KOPT-K1 (cell line): ENCODE measurements around the gene IMMP2L.
"Not testable (repeated sequence)": the region's sequence is repeated elsewhere in the genome, so short reads cannot be mapped to it uniquely, and the experiment has no call there.

Source experiments
- H3K27ac ChIP-seq: fragments of 200-600 bp; sonication (generic); 2 replicates; pipeline ENCODE4 v1.5.1; 2016; ENCODE audit warnings: antibody characterized with exemption, mild to moderate bottlenecking, low read depth, low read length; ENCODE audit not compliant: poor library complexity, severe bottlenecking
- H3K36me3 ChIP-seq: fragments of 200-600 bp; sonication (generic); 2 replicates; pipeline ENCODE4 v1.5.1; 2017; ENCODE audit warnings: antibody characterized with exemption, mild to moderate bottlenecking, low read length, moderate library complexity; ENCODE audit not compliant: insufficient read depth
- H3K9me3 ChIP-seq: fragments of 200-600 bp; sonication (generic); 2 replicates; pipeline ENCODE4 v1.5.1; 2017; ENCODE audit warnings: antibody characterized with exemption, low read length, mild to moderate bottlenecking; ENCODE audit not compliant: insufficient read depth, poor library complexity, severe bottlenecking

IMMP2L gene

GRCh38 chr7:111561904-111562732 lies at the start of gene IMMP2L:
TSS of gene IMMP2L (minus strand) at chr7:111562492.
- H3K36me3 ChIP-seq, result peaks cover 18% of the 10 kb centered on the region; the same call in 1 of the 2 replicates
- H3K9me3 ChIP-seq, result no peaks in the 10 kb centered on the region
- H3K27ac ChIP-seq, result peak within 1 kb of the TSS; percentile 71

GRCh38 chr7:111609483-111610254 lies 47.4 kb upstream of the IMMP2L start:
- H3K36me3 ChIP-seq, H3K27ac ChIP-seq, H3K9me3 ChIP-seq: not testable (repeated sequence)

- Histone ChIP-seq H3K36me3 (no peaks in the 10 kb centered on the region), H3K9me3 (peaks cover 3% of the 10 kb centered on the region), H3K27ac (no peak overlapping the region)
Observed at GRCh38 chr7:111607621-111608020, 45.3 kb upstream of the IMMP2L start.

- no peaks in the 10 kb centered on the region for H3K36me3 ChIP-seq
- no peak overlapping the region for H3K27ac ChIP-seq
- peaks cover 3% of the 10 kb centered on the region for H3K9me3 ChIP-seq
Observed at GRCh38 chr7:111605246-111605645, 43.0 kb upstream of the IMMP2L start.

- Histone ChIP-seq H3K27ac (no peak overlapping the region), H3K36me3 (no peaks in the 10 kb centered on the region)
Observed at GRCh38 chr7:111600091-111600490, 37.8 kb upstream of the IMMP2L start.

GRCh38 chr7:111595780-111596179 lies 33.5 kb upstream of the IMMP2L start:
- Histone ChIP-seq H3K27ac (no peak overlapping the region), H3K9me3 (no peaks in the 10 kb centered on the region), H3K36me3 (no peaks in the 10 kb centered on the region)

More at GRCh38 chr7:111600091-111600490, 37.8 kb upstream of the IMMP2L start:
- no peaks in the 10 kb centered on the region for H3K9me3 ChIP-seq

GRCh38 chr7:111594602-111595001 lies 32.3 kb upstream of the IMMP2L start:
- Histone ChIP-seq H3K27ac (no peak overlapping the region), H3K36me3 (no peaks in the 10 kb centered on the region), H3K9me3 (no peaks in the 10 kb centered on the region)

GRCh38 chr7:111593343-111593742 lies 31.1 kb upstream of the IMMP2L start:
- Histone ChIP-seq H3K27ac (no peak overlapping the region), H3K9me3 (no peaks in the 10 kb centered on the region)

GRCh38 chr7:111588065-111588433 lies 25.8 kb upstream of the IMMP2L start:
- H3K27ac ChIP-seq, result no peak overlapping the region
- H3K9me3 ChIP-seq, result no peaks in the 10 kb centered on the region
- no peaks in the 10 kb centered on the region for H3K36me3 ChIP-seq

More at GRCh38 chr7:111593343-111593742, 31.1 kb upstream of the IMMP2L start:
- H3K36me3 ChIP-seq, result no peaks in the 10 kb centered on the region

- Histone ChIP-seq H3K36me3 (no peaks in the 10 kb centered on the region), H3K27ac (no peak overlapping the region), H3K9me3 (no peaks in the 10 kb centered on the region)
Observed at GRCh38 chr7:111587410-111588064, 25.2 kb upstream of the IMMP2L start.

GRCh38 chr7:111586711-111587409 lies 24.6 kb upstream of the IMMP2L start:
- Histone ChIP-seq H3K36me3 (no peaks in the 10 kb centered on the region), H3K9me3 (no peaks in the 10 kb centered on the region), H3K27ac (no peak overlapping the region)

- not testable (repeated sequence) for H3K36me3 ChIP-seq, H3K9me3 ChIP-seq, H3K27ac ChIP-seq
Observed at GRCh38 chr7:111581784-111582488, 19.6 kb upstream of the IMMP2L start.

- not testable (repeated sequence) for H3K36me3 ChIP-seq, H3K9me3 ChIP-seq, H3K27ac ChIP-seq
Observed at GRCh38 chr7:111581207-111581606, 18.9 kb upstream of the IMMP2L start.

GRCh38 chr7:111578754-111579153 lies 16.5 kb upstream of the IMMP2L start:
- H3K36me3 ChIP-seq, result no peaks in the 10 kb centered on the region
- H3K9me3 ChIP-seq, result no peaks in the 10 kb centered on the region
- no peak overlapping the region for H3K27ac ChIP-seq
